HTERT RPE-1 (cell line): ENCODE measurements around the gene CTR9.

Experiments used
- in situ Hi-C: fragments of 300-500 bp; cut with MboI; formaldehyde crosslinking; loops from 4 replicates; pipeline ENCODE4 v1.14.3; 2020; ENCODE audit warnings: low sequenced_read_pairs

The CTR9 gene

GRCh38 chr11:10779086-10779485 lies 28.0 kb downstream of the CTR9 start:
- in situ Hi-C loops = no loop called here

GRCh38 chr11:10780040-10780439 lies 29.0 kb downstream of the CTR9 start:
- in situ Hi-C loops = no loop called here

GRCh38 chr11:10784232-10785145 lies 33.4 kb downstream of the CTR9 start:
- in situ Hi-C loops = no loop called here

DNA sequence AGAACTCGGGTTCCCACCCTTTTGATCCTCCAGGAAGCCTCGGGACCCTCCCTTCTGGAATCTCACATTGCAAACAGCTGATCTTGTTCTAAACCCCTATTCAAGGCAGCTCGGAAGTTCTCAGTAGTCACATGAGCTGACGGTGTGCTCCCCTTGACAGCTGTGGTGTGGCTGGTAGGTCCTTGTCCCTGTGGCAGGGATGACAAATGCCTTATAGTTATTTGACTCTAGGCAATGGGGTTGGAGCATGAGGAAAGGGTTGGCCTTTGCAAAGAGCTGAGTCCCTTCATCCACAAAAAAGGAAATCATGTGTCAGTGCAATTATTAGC lies 34.1 kb downstream of the CTR9 start:
- in situ Hi-C loops = no loop called here

DNA sequence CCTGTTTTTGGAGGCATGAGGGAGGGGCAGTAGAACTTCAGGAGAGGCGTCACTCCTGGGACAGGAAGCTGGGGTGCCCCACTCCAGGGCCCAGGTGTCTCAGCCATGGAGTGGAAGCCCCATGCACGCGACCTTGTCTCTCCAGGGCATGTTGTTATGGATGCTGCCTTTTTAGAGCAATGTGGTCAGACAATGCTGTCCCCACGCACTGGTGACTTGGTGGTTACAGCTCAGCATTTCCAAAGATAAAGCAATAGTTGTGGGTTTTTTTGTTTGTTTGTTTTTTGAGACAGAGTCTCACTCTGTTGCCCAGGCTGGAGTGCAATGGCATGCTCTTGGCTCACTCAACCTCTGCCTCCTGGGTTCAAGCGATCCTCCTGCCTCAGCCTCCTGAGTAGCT lies 35.4 kb downstream of the CTR9 start:
- in situ Hi-C loops = no loop called here

GRCh38 chr11:10792385-10793068 lies 41.5 kb downstream of the CTR9 start:
- in situ Hi-C loops = no loop called here

DNA sequence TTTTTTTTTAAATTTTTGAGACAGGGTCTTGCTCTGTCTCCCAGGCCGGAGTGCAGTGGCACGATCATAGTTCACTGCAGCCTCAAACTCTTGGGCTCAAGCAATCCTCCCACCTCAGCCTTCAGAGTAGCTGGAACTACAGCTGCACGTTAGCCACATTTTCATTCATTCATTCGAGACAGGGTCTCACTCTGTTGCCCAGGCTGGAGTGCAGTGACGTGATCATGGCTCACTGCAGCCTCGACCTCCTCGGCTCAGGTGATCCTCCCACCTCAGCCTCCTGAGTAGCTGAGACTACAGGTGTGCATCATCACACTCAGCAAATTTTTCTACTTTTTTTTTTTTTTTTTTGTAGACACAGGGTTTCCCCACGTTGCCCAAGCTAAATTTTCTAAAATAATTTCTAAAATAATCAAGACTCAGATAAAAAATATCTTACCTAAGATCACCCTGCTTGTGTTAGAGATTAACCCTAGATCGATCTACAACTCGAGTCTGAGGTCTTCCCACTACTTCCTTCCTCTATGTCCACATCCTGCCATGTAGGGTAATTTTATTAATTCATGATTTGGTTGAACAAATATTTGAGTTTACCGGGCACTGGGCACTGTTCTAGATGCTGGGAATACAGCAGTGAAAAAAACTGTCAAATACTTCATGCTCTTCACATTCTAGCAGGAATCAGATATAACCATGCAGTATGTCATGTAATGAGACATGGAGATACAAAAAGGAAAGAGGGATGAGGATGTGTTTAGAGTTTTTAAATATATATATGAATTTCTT lies 42.6 kb downstream of the CTR9 start:
- in situ Hi-C loops = no loop called here

DNA sequence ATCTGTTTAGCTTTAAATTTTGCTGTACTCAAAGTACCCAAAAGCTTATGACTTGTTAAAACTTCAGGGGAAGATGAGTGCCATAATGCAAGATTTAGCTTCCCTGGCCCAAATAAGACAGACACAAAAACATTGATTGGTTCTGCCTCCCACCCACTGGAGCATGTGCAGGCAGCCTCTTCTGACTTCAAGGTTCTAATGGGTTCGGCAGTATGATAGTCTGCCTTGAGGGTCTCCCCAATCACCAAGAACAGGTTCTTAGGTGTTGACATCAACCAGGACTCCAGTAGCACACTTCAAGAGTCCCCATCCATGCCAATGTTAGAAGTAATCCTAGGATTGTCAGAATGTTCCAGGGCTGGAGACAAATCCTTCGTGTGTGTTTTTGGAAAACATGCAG lies 45.1 kb downstream of the CTR9 start:
- in situ Hi-C loops = no loop called here

GRCh38 chr11:10797001-10797400 lies 46.0 kb downstream of the CTR9 start:
- in situ Hi-C loops = no loop called here

- in situ Hi-C loops = no loop called here
These were observed 46.5 kb downstream of the CTR9 start for GRCh38 chr11:10797531-10797930.

GRCh38 chr11:10798330-10798928 lies 47.4 kb downstream of the CTR9 start:
- in situ Hi-C loops = no loop called here

GRCh38 chr11:10800292-10800691 lies 49.2 kb downstream of the CTR9 start:
- in situ Hi-C loops = no loop called here

GRCh38 chr11:10803676-10804075 lies 52.6 kb downstream of the CTR9 start:
- in situ Hi-C loops = no loop called here

DNA sequence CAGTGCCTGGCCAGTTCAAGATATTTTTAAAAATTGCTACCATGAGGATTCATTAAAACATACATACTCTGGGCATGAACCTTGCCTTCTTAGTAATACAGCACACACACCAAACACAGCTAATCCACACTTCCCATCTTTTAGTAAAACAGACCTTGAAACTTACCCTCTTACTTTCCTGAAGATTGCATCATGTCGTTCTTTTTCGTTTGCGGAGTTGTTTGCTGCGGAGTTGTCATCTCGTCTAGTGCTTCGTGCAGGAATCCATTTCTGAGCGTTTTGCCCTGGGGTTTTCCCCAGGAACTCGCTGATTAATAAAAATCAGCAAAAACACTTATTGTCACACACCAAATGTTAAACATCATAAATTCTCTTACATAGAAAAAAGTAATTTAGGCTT lies 54.7 kb downstream of the CTR9 start:
- in situ Hi-C loops = no loop called here

GRCh38 chr11:10806206-10806605 lies 55.2 kb downstream of the CTR9 start:
- in situ Hi-C loops = no loop called here

GRCh38 chr11:10807493-10808234 lies 56.6 kb downstream of the CTR9 start:
- in situ Hi-C loops = no loop called here

- in situ Hi-C loops = no loop called here
These were observed 57.1 kb downstream of the CTR9 start for GRCh38 chr11:10808235-10808552.

DNA sequence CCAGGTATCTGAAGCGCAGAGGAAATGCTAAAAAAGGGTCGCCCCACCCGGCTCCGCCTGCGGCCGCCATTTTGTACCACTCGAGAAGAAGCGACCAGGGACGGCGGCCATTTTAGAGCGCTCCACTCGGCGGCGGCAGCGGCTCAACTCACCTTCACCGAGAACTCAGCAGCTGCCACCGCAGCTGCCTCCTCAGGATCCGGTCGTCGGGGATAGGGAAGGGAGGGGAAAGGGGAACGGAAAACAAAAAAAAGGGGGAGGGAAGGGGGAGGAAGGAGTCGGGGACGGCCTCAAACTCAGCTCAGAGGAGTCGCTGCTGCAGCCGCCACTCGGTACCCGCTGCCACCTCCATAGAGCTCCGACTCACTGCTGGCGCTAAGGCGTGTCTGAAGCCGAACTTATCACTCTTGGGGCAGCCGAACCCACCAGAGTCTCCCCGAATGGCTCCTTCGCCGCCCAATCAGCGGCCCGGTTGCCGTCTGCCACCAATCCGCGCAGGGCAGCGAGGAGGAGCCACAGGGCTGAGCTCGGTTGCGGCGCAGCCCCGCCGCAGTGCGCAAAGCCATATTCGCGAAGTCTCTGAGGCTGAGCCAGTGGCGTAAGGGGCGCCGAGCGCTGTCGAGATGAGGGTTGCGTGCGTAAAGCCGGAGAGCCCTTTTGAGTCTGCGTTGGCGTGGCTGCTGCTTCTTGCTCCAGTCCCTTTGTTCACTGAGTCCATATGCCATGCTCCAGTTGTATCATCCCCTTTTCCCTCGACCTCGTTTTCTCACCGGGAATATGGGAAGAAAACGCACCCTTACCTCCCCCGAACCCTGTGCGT lies 57.7 kb downstream of the CTR9 start, which contains the start of gene EIF4G2:
EIF4G2 (minus strand) TSS at position 374 of the 820 bp plus-strand sequence.
- in situ Hi-C loops = no loop called here

DNA sequence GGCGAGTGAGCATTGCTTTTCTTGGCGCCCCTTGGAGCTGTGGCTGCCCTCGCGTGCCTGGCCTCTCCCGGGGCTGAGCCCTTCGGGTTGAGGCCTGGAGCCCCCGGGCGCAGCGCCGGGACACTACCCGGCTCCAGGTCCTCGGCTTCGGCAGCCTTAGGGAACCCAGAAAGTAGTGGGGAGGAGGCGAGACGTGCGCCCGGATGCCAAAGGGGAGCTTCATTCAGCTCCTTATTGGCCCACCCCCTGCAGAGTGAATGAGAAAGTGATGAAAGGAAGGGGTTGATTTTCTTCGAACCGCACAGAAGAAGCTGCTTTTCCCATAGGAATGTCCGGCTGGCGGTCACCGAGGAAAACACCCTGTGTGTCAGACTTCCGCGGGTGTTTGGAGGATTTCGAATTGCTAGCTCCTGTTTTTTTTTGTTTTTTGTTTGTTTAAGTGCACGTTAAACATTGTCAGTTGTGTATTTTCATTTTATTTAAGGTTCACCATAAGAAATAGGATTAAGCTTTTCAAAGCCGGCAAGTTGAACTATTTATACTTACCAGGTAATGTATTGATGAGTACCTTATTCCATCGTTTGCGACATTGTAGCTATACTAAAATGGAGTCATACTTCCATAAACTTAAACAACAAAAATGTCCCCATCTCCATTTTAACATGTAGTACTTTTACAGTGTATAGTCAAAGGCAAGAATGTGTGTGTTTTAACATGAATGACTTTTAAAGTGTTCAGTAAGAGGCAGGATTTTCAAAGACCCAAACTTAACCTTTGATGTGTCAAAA lies 58.5 kb downstream of the CTR9 start:
- in situ Hi-C loops = no loop called here
